A549 (cell line): Measurements from ENCODE around the gene BCOR. TPM values are rescaled to one million over a fixed set of nuclear protein-coding genes. Genes with fewer than 3 reads are reported as not detected.

Experiments
- ATAC-seq, 2 experiments: fragments of 200-7000 bp in 1 of 2; fragments of >200 bp in 1 of 2; cut with Nextera tagmentation in 1 of 2; cut with Tn5 transposase in 1 of 2; 3 replicates each; pipeline versions ENCODE4 v1.8.0 to v1.9.1; 2018 to 2020; ENCODE audit warnings: mild to moderate bottlenecking in 1 of 2, moderate library complexity in 1 of 2
- CTCF ChIA-PET: fragments of 300-600 bp; sonication (Branson Sonifier 250); formaldehyde crosslinking; extraction: SDS; loops from one replicate; lab custom pipeline; 2021; ENCODE audit warnings: antibody characterized with exemption, inconsistent platforms; lab: Yijun Ruan, JAX
- POLR2A ChIA-PET: fragments of 350-600 bp; formaldehyde crosslinking; extraction: SDS; loops from one replicate; lab custom pipeline; 2021; ENCODE audit warnings: antibody characterized with exemption, inconsistent platforms; lab: Yijun Ruan, JAX
- DNase-seq, 2 experiments: peaks; one replicate each; pipeline versions ENCODE4 v3.0.0 to v3.0.0-alpha.2; 2011 to 2016; ENCODE audit warnings: low read depth in 1 of 2, low spot score in 1 of 2
- FAIRE-seq: peaks from 2 replicates; lab custom pipeline; 2011; peaks lifted over from hg19 to GRCh38; lab: Jason Lieb, UNC
- H3K27ac ChIP-seq, 2 experiments: fragments of >200 bp; sonication (Bioruptor Twin); formaldehyde crosslinking; 3 replicates each; pipeline ENCODE4 v1.5.1; 2016 to 2017
- H3K4me1 ChIP-seq: fragments of >200 bp; sonication (Bioruptor Twin); formaldehyde crosslinking; 3 replicates; pipeline ENCODE4 v1.6.1; 2016
- H3K4me2 ChIP-seq: fragments of >200 bp; sonication (Bioruptor Twin); formaldehyde crosslinking; 3 replicates; pipeline ENCODE4 v1.6.1; 2016
- H3K4me3 ChIP-seq: fragments of >200 bp; sonication (Bioruptor Twin); formaldehyde crosslinking; 3 replicates; pipeline ENCODE4 v1.5.1; 2016
- H3K9me3 ChIP-seq: fragments of >200 bp; sonication (Bioruptor Twin); formaldehyde crosslinking; 3 replicates; pipeline ENCODE4 v1.6.1; 2016
- ATOH8 ChIP-seq: fragments of 250-450 bp; sonication (Bioruptor Pico); IDR thresholded peaks from 2 replicates; pipeline ENCODE4 v1.5.0; 2020; ENCODE audit warnings: low read depth, mild to moderate bottlenecking, moderate library complexity
- BCL3 ChIP-seq: fragments of >200 bp; sonication (Bioruptor Twin); formaldehyde crosslinking; IDR thresholded peaks from 3 replicates; pipeline ENCODE4 v1.6.1; 2016
- CBX2 ChIP-seq: fragments of 200-600 bp; sonication (generic); IDR thresholded peaks from 2 replicates; pipeline ENCODE4 v1.6.1; 2016; ENCODE audit warnings: low read depth, mild to moderate bottlenecking, borderline replicate concordance
- CEBPB ChIP-seq, 2 experiments: fragments of >200 bp in 1 of 2; sonication (Bioruptor Twin) in 1 of 2; formaldehyde crosslinking in 1 of 2; IDR thresholded peaks; 2 replicates each; pipeline ENCODE4 v1.6.1; 2012 to 2016
- CHD2 ChIP-seq: fragments of 150-350 bp; IDR thresholded peaks from 2 replicates; pipeline ENCODE4 v1.6.1; 2014; ENCODE audit warnings: low read length; ENCODE audit not compliant: partially characterized antibody
- CTCF ChIP-seq: fragments of >200 bp; sonication (Bioruptor Twin); formaldehyde crosslinking; IDR thresholded peaks from 3 replicates; pipeline ENCODE4 v1.5.1; 2016
- E2F6 ChIP-seq: IDR thresholded peaks from 2 replicates; pipeline ENCODE4 v1.6.1; 2012; ENCODE audit warnings: low read depth, borderline replicate concordance
- EP300 ChIP-seq, 2 experiments: fragments of >200 bp; sonication (Bioruptor Twin); formaldehyde crosslinking; IDR thresholded peaks; 2 replicates in 1 of 2; 3 replicates in 1 of 2; pipeline ENCODE4 v1.6.1; 2016 to 2017
- FOSL2 ChIP-seq, 2 experiments: fragments of 450-650 bp in 1 of 2; fragments of >200 bp in 1 of 2; sonication (Bioruptor Twin) in 1 of 2; formaldehyde crosslinking; IDR thresholded peaks; 2 replicates each; pipeline versions ENCODE4 v1.5.0 to v1.6.1; 2016 to 2020; ENCODE audit warnings: mild to moderate bottlenecking in 1 of 2, moderate library complexity in 1 of 2
- FOXS1 ChIP-seq: fragments of 250-450 bp; sonication (Bioruptor Pico); IDR thresholded peaks from 2 replicates; pipeline ENCODE4 v1.5.0; 2020; ENCODE audit warnings: mild to moderate bottlenecking, moderate library complexity
- GATA3 ChIP-seq: IDR thresholded peaks from 2 replicates; pipeline ENCODE4 v1.6.1; 2012; ENCODE audit warnings: borderline replicate concordance
- HDAC2 ChIP-seq: fragments of 200-600 bp; sonication (generic); IDR thresholded peaks from 2 replicates; pipeline ENCODE4 v1.6.1; 2016
- HES2 ChIP-seq: fragments of >200 bp; sonication (Bioruptor Twin); formaldehyde crosslinking; IDR thresholded peaks from 2 replicates; pipeline ENCODE4 v1.6.1; 2016
- HMGXB4 ChIP-seq: fragments of 250-450 bp; sonication (Bioruptor Pico); IDR thresholded peaks from 2 replicates; pipeline ENCODE4 v1.5.0; 2021; ENCODE audit warnings: mild to moderate bottlenecking, moderate library complexity, borderline replicate concordance
- HOXA7 ChIP-seq: fragments of 250-450 bp; sonication (Bioruptor Pico); IDR thresholded peaks from 2 replicates; pipeline ENCODE4 v1.5.0; 2020; ENCODE audit warnings: mild to moderate bottlenecking, moderate library complexity
- HOXB5 ChIP-seq: fragments of 250-450 bp; sonication (Bioruptor Pico); IDR thresholded peaks from 2 replicates; pipeline ENCODE4 v1.5.0; 2020; ENCODE audit warnings: mild to moderate bottlenecking, moderate library complexity
- JUN ChIP-seq, 2 experiments: fragments of >200 bp; sonication (Bioruptor Twin); formaldehyde crosslinking; IDR thresholded peaks; 2 replicates in 1 of 2; 3 replicates in 1 of 2; pipeline ENCODE4 v1.6.1; 2016 to 2017
- MAX ChIP-seq: IDR thresholded peaks from 2 replicates; pipeline ENCODE4 v1.6.1; 2012
- NR3C1 ChIP-seq: fragments of >200 bp; sonication (Bioruptor Twin); formaldehyde crosslinking; IDR thresholded peaks from 3 replicates; pipeline ENCODE4 v1.6.1; 2017
- POLR2A ChIP-seq: IDR thresholded peaks from 2 replicates; pipeline ENCODE4 v1.6.1; 2012; ENCODE audit warnings: mild to moderate bottlenecking, low read length
- RFX5 ChIP-seq: fragments of 450-650 bp; IDR thresholded peaks from 2 replicates; pipeline ENCODE4 v1.7.1; 2014; ENCODE audit warnings: antibody characterized with exemption, mild to moderate bottlenecking, moderate library complexity
- RNF2 ChIP-seq: fragments of 200-600 bp; sonication (generic); IDR thresholded peaks from 2 replicates; pipeline ENCODE4 v1.6.1; 2016; ENCODE audit warnings: low read depth, mild to moderate bottlenecking, antibody characterized with exemption, moderate library complexity, borderline replicate concordance
- SREBF2 ChIP-seq: fragments of 450-650 bp; IDR thresholded peaks from 2 replicates; pipeline ENCODE4 v1.6.1; 2014; ENCODE audit warnings: mild to moderate bottlenecking, moderate library complexity
- TFCP2L1 ChIP-seq: fragments of 250-450 bp; sonication (Bioruptor Pico); IDR thresholded peaks from 2 replicates; pipeline ENCODE4 v1.5.0; 2021; ENCODE audit warnings: mild to moderate bottlenecking
- ZNF302 ChIP-seq: fragments of 250-450 bp; sonication (Bioruptor Pico); IDR thresholded peaks from 2 replicates; pipeline ENCODE4 v1.9.0; 2021; ENCODE audit warnings: inconsistent platforms, mild to moderate bottlenecking, moderate library complexity
- ZSCAN20 ChIP-seq: fragments of 250-450 bp; sonication (Bioruptor Pico); IDR thresholded peaks from 2 replicates; pipeline ENCODE4 v1.8.0; 2022; ENCODE audit warnings: mild to moderate bottlenecking, moderate library complexity
- WGBS: methylation state at CpG from one replicate; pipeline ENCODE4 v1.1.6; 2017; ENCODE audit errors: missing lambda C conversion rate; 5-methylcytosine and 5-hydroxymethylcytosine counted together
- polyA plus RNA-seq, 4 experiments: library from polyadenylated mRNA; depleted of rRNA in 3 of 4; stranded (reverse); fragments of >200 nt; fragmentation: RNase III in 1 of 4; extraction: RNeasy Plus Mini Kit Qiagen cat#74134 plus additional on column Dnase treatment in 1 of 4; gene quantifications; 2 replicates in 3 of 4; 3 replicates in 1 of 4; pipeline ENCODE4 v1.2.3, GENCODE V29; 2011 to 2017

Gene BCOR
- polyA plus RNA-seq, 2 of the 4 experiments (the other 2 are of a cell fraction), result 12.2 to 12.6 TPM

GRCh38 chrX:40015693-40016092 lies 82.1 kb downstream of the BCOR start:
- no peak overlapping the region for H3K4me2 ChIP-seq
- FAIRE-seq (no peak), DNase-seq (no peak), ATAC-seq (no peak)
- no peak overlapping the region for H3K27ac ChIP-seq
- ChIA-PET POLR2A (no interaction called here), CTCF (interaction anchor here (0.9 kb wide), 1 partner anchor 285 kb away, joined by 4 read pairs; no protein-coding TSS in a partner anchor)
- no peaks in the 10 kb centered on the region; the same call in 1 of the 3 replicates for H3K9me3 ChIP-seq
- TF ChIP-seq CHD2 (no peak), GATA3 (no peak), FOXS1 (CRISPR knock-in tag) (no peak), CBX2 (no peak), EP300 (IDR thresholded peaks at IDR 0.05) (no peak), MAX (no peak), BCL3 (no peak), HOXA7 (CRISPR knock-in tag) (no peak), SREBF2 (no peak), ZNF302 (CRISPR knock-in tag) (no peak), HDAC2 (no peak), ZSCAN20 (CRISPR knock-in tag) (no peak), NR3C1 (no peak), RFX5 (no peak), JUN (IDR thresholded peaks at IDR 0.05) (no peak), ATOH8 (CRISPR knock-in tag) (no peak), FOSL2 (IDR thresholded peaks at IDR 0.05) (no peak), FOSL2 (CRISPR knock-in tag; IDR thresholded peaks at IDR 0.05) (no peak), CTCF (no peak), CEBPB (IDR thresholded peaks at IDR 0.05) (no peak)
- 96% methylated on average over 4 of the region's 4 CpGs for WGBS
- peaks cover 7% of the 10 kb centered on the region for H3K4me1 ChIP-seq
- H3K4me3 ChIP-seq, result no peak overlapping the region

- POLR2A ChIA-PET, result interaction anchor here (0.6 to 1.9 kb wide), 17 partner anchors 34 to 327 kb away, joined by 3 to 24 read pairs (median 4); partner anchors contain the start of gene BCOR
- 0% methylated on average over 2 of the region's 76 CpGs for WGBS
- H3K9me3 ChIP-seq, result no peaks in the 10 kb centered on the region; the same call in 1 of the 3 replicates
- H3K4me2 ChIP-seq, result peak overlapping the region; percentile 81
- ATAC-seq (peak; percentile 63 to 82), FAIRE-seq (no peak)
- no peak for TF ChIP-seq HMGXB4 (CRISPR knock-in tag)
- no peak for TF ChIP-seq ATOH8 (CRISPR knock-in tag)
- TF ChIP-seq E2F6, result peak; percentile 81; the same call in 1 of the 2 replicates
- no peak for TF ChIP-seq TFCP2L1
- TF ChIP-seq POLR2A, result peak; percentile 29
- no peak for TF ChIP-seq HES2
- 0 out of 2 replicates have a peak, but pooled peaks have one; percentile 40 for TF ChIP-seq HOXB5 (CRISPR knock-in tag)
- peak; percentile 68 for TF ChIP-seq MAX
- 0 out of 2 replicates have a peak, but pooled peaks have one; percentile 6 for TF ChIP-seq RNF2
- TF ChIP-seq CHD2, result no peak
- TF ChIP-seq, all 56 proteins: peak for 5
- peak overlapping the region; percentile 96 to 98 for H3K27ac ChIP-seq
- peak; percentile 28 to 67 for DNase-seq
- H3K4me1 ChIP-seq, result peaks cover 7% of the 10 kb centered on the region
- CTCF ChIA-PET, result interaction anchor here (0.6 to 1.6 kb wide), 6 partner anchors 16 to 352 kb away, joined by 3 to 8 read pairs (median 4); no protein-coding TSS in a partner anchor
- H3K4me3 ChIP-seq, result peak overlapping the region; percentile 88
Measured at GRCh38 chrX:40013266-40014195, 84.2 kb downstream of the BCOR start.
